Endodermal cell (in vitro differentiated cells): Measurements from ENCODE around the gene GRB14. TPM values are rescaled to one million over a fixed set of nuclear protein-coding genes. Genes with fewer than 3 reads are reported as not detected.

Source experiments
- DNase-seq: peaks from one replicate; pipeline ENCODE4 v3.0.0-alpha.2; 2017
- H3K27ac ChIP-seq: 2 replicates; pipeline ENCODE4 v1.5.1; 2013; ENCODE audit warnings: mild to moderate bottlenecking, low read depth, low read length, moderate library complexity
- H3K27me3 ChIP-seq: 2 replicates; pipeline ENCODE4 v1.6.1; 2013; ENCODE audit warnings: mild to moderate bottlenecking, low read length, moderate library complexity; ENCODE audit not compliant: insufficient read depth, control insufficient read depth, poor library complexity, severe bottlenecking
- H3K36me3 ChIP-seq: 2 replicates; pipeline ENCODE4 v1.7.0; 2013; ENCODE audit warnings: mild to moderate bottlenecking, low read length, moderate library complexity; ENCODE audit not compliant: control insufficient read depth, insufficient read depth
- H3K4me1 ChIP-seq: one replicate; pipeline ENCODE4 v1.7.0; 2013; ENCODE audit warnings: low read length; ENCODE audit not compliant: control insufficient read depth, insufficient read depth
- H3K4me3 ChIP-seq: 2 replicates; pipeline ENCODE4 v1.5.1; 2013; ENCODE audit warnings: mild to moderate bottlenecking, low read length, moderate library complexity
- H3K9ac ChIP-seq: 2 replicates; pipeline ENCODE4 v1.6.1; 2013; ENCODE audit warnings: mild to moderate bottlenecking, low read length, moderate library complexity; ENCODE audit not compliant: poor library complexity, severe bottlenecking; ENCODE audit errors: extremely low read depth
- H3K9me3 ChIP-seq: 2 replicates; pipeline ENCODE4 v1.6.1; 2013; ENCODE audit warnings: mild to moderate bottlenecking, low read length, moderate library complexity; ENCODE audit not compliant: control insufficient read depth
- H3K27ac Mint-ChIP-seq: 2 replicates; pipeline ENCODE4 v1.8.0; 2020; ENCODE audit warnings: mixed read lengths
- H3K27me3 Mint-ChIP-seq: 2 replicates; pipeline ENCODE4 v1.8.0; 2021; ENCODE audit warnings: mild to moderate bottlenecking, mixed read lengths; ENCODE audit not compliant: insufficient read depth
- H3K36me3 Mint-ChIP-seq: 2 replicates; pipeline ENCODE4 v1.8.0; 2020; ENCODE audit warnings: low read depth, mixed read lengths
- H3K4me1 Mint-ChIP-seq: 2 replicates; pipeline ENCODE4 v1.8.0; 2020; ENCODE audit warnings: mixed read lengths
- H3K4me3 Mint-ChIP-seq: 2 replicates; pipeline ENCODE4 v1.8.0; 2020; ENCODE audit warnings: mild to moderate bottlenecking, moderate library complexity, mixed read lengths
- H3K9me3 Mint-ChIP-seq: 2 replicates; pipeline ENCODE4 v1.8.0; 2020; ENCODE audit warnings: mild to moderate bottlenecking, mixed read lengths
- CTCF ChIP-seq: fragments of 200-600 bp; sonication (generic); conservative IDR thresholded peaks from 2 replicates; pipeline ENCODE4 v1.5.0; 2021; ENCODE audit warnings: antibody characterized with exemption, mild to moderate bottlenecking
- WGBS, 2 experiments: methylation state at CpG; one replicate each; pipeline versions ENCODE4 v1.1.5 to v1.1.7; 2013; ENCODE audit warnings: missing lambda C conversion rate in 2 of 2, mixed read lengths in 1 of 2; ENCODE audit not compliant: insufficient coverage in 1 of 2, insufficient read length in 1 of 2; 5-methylcytosine and 5-hydroxymethylcytosine counted together
- total RNA-seq, 2 donors: library from RNA; stranded (reverse); fragmentation: NEBNext Ultra II Directional in 1 of 2; extraction: Animal tissue kit (Norgen Biotek cat#: 25700) in 1 of 2; gene quantifications; 2 replicates in 1 of 2; 3 replicates in 1 of 2; pipeline ENCODE4 v1.2.1, GENCODE V29; 2021

Gene GRB14
- total RNA-seq, 2 donors from 2014 or later = 16.5 to 21.4 TPM

- no peak overlapping the region for H3K27ac Mint-ChIP-seq
- peaks cover 12% of the 10 kb centered on the region for H3K9me3 Mint-ChIP-seq
- H3K4me3 Mint-ChIP-seq = no peak overlapping the region
Observed at GRCh38 chr2:164655336-164655735, 34.1 kb upstream of the GRB14 start.

GRCh38 chr2:164651361-164651760, 30.1 kb upstream of the GRB14 start:
- Mint-ChIP-seq H3K27me3 (no peaks in the 10 kb centered on the region), H3K4me1 (no peaks in the 10 kb centered on the region), H3K36me3 (peaks cover 8% of the 10 kb centered on the region), H3K4me3 (no peak overlapping the region), H3K27ac (no peak overlapping the region), H3K9me3 (peaks cover 29% of the 10 kb centered on the region)
- peaks cover 25% of the 10 kb centered on the region for H3K9me3 ChIP-seq
- H3K4me1 ChIP-seq = no peaks in the 10 kb centered on the region
- no peaks in the 10 kb centered on the region for H3K36me3 ChIP-seq
- no peaks in the 10 kb centered on the region for H3K27me3 ChIP-seq
- no peak overlapping the region for H3K4me3 ChIP-seq
- WGBS, 2 experiments = 63% methylated on average over 1 of the region's 1 CpG
- no peak overlapping the region for H3K9ac ChIP-seq
- DNase-seq = no peak
- H3K27ac ChIP-seq = no peak overlapping the region
- TF ChIP-seq CTCF = no peak

More at GRCh38 chr2:164655336-164655735, 34.1 kb upstream of the GRB14 start:
- no peak overlapping the region for H3K9ac ChIP-seq
- Mint-ChIP-seq H3K27me3 (no peaks in the 10 kb centered on the region), H3K4me1 (no peaks in the 10 kb centered on the region), H3K36me3 (peaks cover 10% of the 10 kb centered on the region)
- DNase-seq = no peak
- H3K27me3 ChIP-seq = no peaks in the 10 kb centered on the region
- no peak for TF ChIP-seq CTCF
- no peaks in the 10 kb centered on the region for H3K36me3 ChIP-seq
- no peak overlapping the region for H3K4me3 ChIP-seq
- H3K4me1 ChIP-seq = no peaks in the 10 kb centered on the region
- peaks cover 6% of the 10 kb centered on the region for H3K9me3 ChIP-seq
- H3K27ac ChIP-seq = no peak overlapping the region

- Histone ChIP-seq H3K36me3 (no peaks in the 10 kb centered on the region), H3K4me1 (no peaks in the 10 kb centered on the region), H3K4me3 (no peak overlapping the region), H3K9me3 (peaks cover 8% of the 10 kb centered on the region), H3K9ac (no peak overlapping the region), H3K27ac (no peak overlapping the region), H3K27me3 (no peaks in the 10 kb centered on the region)
- peaks cover 8% of the 10 kb centered on the region for H3K9me3 Mint-ChIP-seq
- no peak for DNase-seq
- H3K36me3 Mint-ChIP-seq = no peaks in the 10 kb centered on the region
- whole genome bisulfite sequencing, 2 experiments = 86 to 94% methylated on average over 1 of the region's 1 CpG
- H3K4me3 Mint-ChIP-seq = no peak overlapping the region
- no peaks in the 10 kb centered on the region for H3K27me3 Mint-ChIP-seq
- no peak for TF ChIP-seq CTCF
- H3K27ac Mint-ChIP-seq = no peak overlapping the region
- no peaks in the 10 kb centered on the region for H3K4me1 Mint-ChIP-seq
Observed at GRCh38 chr2:164644036-164644700, 22.9 kb upstream of the GRB14 start.
